Measurements from ENCODE around the gene LPIN2.

Gene LPIN2

DNA sequence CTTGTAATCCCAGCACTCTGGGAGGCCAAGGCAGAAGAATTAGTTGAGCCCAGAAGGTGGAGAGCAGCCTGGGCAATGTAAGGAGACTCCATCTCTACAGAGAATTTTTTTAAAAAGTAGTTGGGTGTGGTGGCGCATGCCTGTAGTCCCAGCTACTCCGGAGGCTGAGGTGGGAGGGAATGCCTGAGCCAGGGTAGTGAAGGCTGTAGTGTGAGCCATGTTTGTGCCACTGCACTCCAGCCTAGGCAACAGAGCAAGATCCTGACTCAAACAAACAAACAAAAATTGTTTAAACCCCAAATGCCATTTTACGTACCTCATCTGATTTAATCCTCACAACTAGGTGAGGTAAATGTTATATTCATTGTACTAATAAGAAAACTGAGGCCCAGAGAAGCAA, 38.2 kb downstream of the LPIN2 start:
- TF ChIP-seq, protein P1, sequence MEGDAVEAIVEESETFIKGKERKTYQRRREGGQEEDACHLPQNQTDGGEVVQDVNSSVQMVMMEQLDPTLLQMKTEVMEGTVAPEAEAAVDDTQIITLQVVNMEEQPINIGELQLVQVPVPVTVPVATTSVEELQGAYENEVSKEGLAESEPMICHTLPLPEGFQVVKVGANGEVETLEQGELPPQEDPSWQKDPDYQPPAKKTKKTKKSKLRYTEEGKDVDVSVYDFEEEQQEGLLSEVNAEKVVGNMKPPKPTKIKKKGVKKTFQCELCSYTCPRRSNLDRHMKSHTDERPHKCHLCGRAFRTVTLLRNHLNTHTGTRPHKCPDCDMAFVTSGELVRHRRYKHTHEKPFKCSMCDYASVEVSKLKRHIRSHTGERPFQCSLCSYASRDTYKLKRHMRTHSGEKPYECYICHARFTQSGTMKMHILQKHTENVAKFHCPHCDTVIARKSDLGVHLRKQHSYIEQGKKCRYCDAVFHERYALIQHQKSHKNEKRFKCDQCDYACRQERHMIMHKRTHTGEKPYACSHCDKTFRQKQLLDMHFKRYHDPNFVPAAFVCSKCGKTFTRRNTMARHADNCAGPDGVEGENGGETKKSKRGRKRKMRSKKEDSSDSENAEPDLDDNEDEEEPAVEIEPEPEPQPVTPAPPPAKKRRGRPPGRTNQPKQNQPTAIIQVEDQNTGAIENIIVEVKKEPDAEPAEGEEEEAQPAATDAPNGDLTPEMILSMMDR (conservative IDR thresholded peaks at IDR 0.05), result no peak
- no peak for TF ChIP-seq ZFX (IDR thresholded peaks at IDR 0.05)
- no peak overlapping the region for H3K27ac ChIP-seq

DNA sequence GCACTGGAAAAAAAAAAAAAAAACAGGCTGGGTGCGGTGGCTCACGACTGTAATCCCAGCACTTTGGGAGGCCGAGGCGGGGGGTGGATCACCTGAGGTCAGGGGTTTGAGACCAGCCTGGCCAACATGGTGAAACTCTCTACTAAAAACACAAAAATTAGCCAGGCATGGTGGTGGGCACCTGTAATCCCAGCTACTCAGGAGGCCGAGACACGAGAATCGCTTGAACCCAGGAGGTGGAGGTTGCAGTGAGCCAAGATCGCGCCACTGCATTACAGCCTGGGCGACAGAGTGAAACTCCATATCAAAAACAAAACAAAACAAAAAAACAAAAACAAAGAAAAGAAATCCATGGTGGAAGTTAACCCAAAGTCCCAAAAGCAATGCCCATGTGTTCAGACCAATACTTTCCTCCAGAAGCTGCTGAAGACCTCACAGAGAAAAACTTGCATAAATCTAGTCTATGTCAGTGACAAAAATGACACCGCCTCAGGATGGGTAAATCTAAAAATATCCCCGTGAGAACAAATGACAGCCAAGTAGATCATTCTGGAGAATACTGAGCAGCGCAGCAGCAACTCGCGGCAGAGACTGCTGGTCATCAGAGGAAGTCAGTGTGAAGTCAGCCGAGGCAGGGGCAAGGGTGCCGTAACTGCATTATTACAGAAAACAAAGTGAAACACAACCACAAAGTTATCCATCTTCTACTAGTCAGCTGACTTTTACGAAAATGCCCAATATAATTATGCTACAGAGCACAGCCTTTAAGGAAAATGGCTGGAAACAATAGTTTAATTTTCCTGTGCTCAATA, 41.0 kb downstream of the LPIN2 start:
- TF ChIP-seq, protein P1 (conservative IDR thresholded peaks at IDR 0.05), result no peak
- TF ChIP-seq ZFX (IDR thresholded peaks at IDR 0.05), result no peak
- no peak overlapping the region for H3K27ac ChIP-seq

DNA sequence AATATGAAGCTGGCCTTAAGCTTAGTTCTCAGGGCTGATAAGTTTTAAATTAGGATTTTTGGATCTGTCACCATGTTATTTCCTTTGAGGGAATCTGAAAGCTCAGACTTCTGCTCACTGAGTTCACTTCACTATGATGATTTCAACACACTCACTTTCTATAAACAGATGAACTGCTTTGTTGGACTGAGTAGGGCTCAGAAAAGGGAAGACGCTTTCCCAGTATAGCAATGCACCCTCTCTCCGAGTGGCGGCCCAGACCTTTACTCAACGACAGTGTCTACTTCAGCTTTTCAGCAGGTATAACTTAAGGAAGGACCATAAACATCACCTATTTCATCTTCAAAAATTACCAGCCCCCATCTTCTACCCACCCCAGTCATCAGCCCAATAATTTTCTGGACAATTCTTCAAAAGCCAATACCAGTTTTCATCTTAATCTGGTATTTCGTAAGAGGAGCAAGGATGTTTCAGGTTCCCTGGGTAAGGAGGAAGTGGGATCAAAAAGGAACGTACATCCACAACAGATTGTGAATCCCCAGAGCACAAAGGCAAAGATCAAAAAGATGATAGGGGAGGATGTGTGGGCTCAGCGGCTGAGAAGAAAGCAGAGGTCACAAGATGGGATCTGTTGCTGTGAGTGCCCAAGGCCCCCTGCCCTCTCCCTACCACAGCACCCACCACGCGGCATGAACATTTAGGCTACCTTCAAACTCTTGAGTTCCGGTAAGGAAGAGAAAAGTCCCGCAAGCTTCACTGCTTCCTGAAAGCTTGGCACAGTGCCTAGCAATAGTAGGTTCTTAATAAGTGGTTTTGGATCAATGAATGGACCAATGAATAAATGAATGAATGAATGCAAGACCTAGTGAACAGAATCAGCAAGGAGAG, 41.9 kb downstream of the LPIN2 start:
- TF ChIP-seq, protein P1 (conservative IDR thresholded peaks at IDR 0.05), result no peak
- no peak for TF ChIP-seq ZFX (IDR thresholded peaks at IDR 0.05)

DNA sequence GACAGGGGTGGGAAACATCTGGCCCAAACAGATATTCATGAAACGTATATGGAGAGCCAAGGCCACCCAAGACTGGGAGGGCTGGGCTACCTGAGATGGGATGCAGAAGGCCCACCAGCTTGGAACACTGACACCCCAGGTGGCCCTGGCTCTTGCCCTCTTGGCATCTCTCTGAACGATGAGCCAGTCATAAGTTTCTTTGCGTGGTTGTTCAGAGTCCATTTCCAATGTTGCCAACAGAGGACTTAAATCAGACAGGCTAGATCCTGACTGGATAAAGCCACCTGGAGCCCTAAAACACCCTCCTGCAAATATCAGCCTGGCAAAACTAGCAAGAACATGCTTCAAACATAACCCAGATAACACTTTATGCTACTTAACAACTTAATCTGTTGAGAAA, 42.6 kb downstream of the LPIN2 start:
- H3K27ac ChIP-seq, result no peak overlapping the region
- no peak for TF ChIP-seq ZFX (IDR thresholded peaks at IDR 0.05)
- TF ChIP-seq, protein P1 (conservative IDR thresholded peaks at IDR 0.05), result no peak

More for the DNA sequence above, 41.9 kb downstream of the LPIN2 start:
- no peak overlapping the region for H3K27ac ChIP-seq

DNA sequence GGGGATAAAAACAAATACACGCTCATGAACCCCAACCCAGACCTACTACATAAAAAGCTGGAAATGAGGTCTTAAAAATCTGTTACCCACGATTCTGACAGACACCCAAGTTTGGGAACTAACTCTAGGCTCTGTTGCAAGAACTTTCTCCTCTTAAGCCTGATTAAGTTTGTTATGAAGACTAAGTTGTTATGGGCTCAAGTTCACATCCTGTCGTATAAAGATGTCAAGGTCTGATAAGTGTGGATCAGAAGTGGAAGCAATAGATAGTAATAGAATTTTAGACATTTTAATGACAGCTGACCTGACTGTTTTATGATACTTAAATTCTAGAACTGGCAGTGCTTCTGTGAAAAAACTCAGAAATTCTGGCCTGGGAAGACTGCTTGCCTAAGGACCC, 43.2 kb downstream of the LPIN2 start:
- no peak overlapping the region for H3K27ac ChIP-seq
- no peak for TF ChIP-seq ZFX (IDR thresholded peaks at IDR 0.05)

DNA sequence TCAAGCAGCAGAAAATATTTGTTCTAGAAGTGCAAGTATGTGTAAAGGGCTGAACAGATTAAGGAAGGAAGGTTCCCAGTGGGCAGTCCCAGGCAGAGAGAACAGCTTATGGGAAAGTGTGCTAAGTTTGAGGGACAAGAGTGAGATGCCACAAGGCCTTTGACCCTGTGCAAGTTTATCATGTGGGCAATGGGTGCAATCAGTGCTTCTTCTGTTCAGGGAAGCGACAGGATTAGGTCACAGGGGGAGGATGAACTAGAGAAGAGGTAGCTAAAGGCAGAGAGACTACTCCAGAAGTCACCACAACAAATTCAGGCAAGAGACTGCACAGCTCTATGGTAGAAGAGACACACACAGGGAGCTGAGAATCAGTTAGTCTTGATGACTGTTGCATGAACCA, 44.3 kb downstream of the LPIN2 start:
- TF ChIP-seq, protein P1 (conservative IDR thresholded peaks at IDR 0.05), result no peak
- TF ChIP-seq ZFX (IDR thresholded peaks at IDR 0.05), result no peak
- no peak overlapping the region for H3K27ac ChIP-seq

DNA sequence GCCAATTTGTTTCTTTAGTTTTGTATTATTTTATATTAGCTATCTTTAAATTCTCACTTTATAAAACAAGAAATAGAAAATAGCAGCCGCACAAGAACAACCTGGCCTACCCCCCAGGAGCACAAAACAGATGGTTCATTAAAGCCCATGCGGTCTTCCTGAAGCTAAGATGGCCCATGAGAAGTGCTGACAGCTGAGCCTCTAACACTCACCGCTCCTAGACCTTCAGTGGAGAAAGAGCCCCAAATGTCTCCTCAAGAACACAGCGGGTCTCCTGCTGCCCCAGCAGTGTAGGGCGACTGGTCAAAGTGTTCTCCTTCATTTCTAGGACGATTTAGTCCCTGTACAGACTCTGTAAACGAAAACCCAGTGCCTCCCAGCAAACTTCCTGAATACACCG, 45.1 kb downstream of the LPIN2 start:
- H3K27ac ChIP-seq, result no peak overlapping the region
- TF ChIP-seq, protein P1 (conservative IDR thresholded peaks at IDR 0.05), result no peak
- no peak for TF ChIP-seq ZFX (IDR thresholded peaks at IDR 0.05)

All from C4-2B (cell line).